Transverse colon (tissue), 4 donors: ENCODE data around the gene HACL1. TPM values are rescaled to one million over a fixed set of nuclear protein-coding genes. Genes with fewer than 3 reads are reported as not detected.

Experiments used
- DNase-seq: peaks from one replicate; pipeline ENCODE4 v3.0.0-alpha.2; 2019
- H3K27ac ChIP-seq, 4 donors: fragments of 200-600 bp; sonication (generic); 2 replicates each; pipeline ENCODE4 v1.5.1; 2016 to 2018; ENCODE audit warnings: inconsistent platforms in 4 of 4
- H3K27me3 ChIP-seq: fragments of 200-600 bp; sonication (generic); 2 replicates; pipeline ENCODE4 v1.5.1; 2017; ENCODE audit warnings: inconsistent platforms
- H3K36me3 ChIP-seq, 4 donors: fragments of 200-600 bp; sonication (generic); 2 replicates each; pipeline ENCODE4 v1.5.1; 2017 to 2019; ENCODE audit warnings: inconsistent platforms in 4 of 4
- H3K4me1 ChIP-seq, 4 donors: fragments of 200-600 bp; sonication (generic); 2 replicates each; pipeline ENCODE4 v1.5.1; 2017 to 2020; ENCODE audit warnings: inconsistent platforms in 4 of 4
- H3K4me3 ChIP-seq, 4 donors: fragments of 200-600 bp; sonication (generic); 1 replicate in 1 of 4; 2 replicates in 3 of 4; pipeline versions ENCODE4 v1.5.1 to v1.6.1; 2017 to 2019; ENCODE audit warnings: inconsistent platforms in 4 of 4
- H3K9me3 ChIP-seq, 2 donors: fragments of 200-600 bp; sonication (generic); 2 replicates each; pipeline ENCODE4 v1.5.1; 2017 to 2019; ENCODE audit warnings: inconsistent platforms in 2 of 2
- EP300 ChIP-seq: sonication (generic); formaldehyde crosslinking; IDR thresholded peaks from one replicate; pipeline ENCODE4 v1.6.1; 2017; ENCODE audit warnings: antibody characterized with exemption, low read depth
- POLR2A ChIP-seq: fragments of 450-650 bp; IDR thresholded peaks from one replicate; pipeline ENCODE4 v1.6.1; 2016; ENCODE audit warnings: antibody characterized with exemption, mild to moderate bottlenecking, moderate library complexity
- POLR2AphosphoS5 ChIP-seq, 3 donors: sonication (generic); formaldehyde crosslinking; IDR thresholded peaks; one replicate each; pipeline ENCODE4 v1.6.1; 2016; ENCODE audit warnings: antibody characterized with exemption in 3 of 3
- WGBS, 2 donors: methylation state at CpG; one replicate each; pipeline ENCODE4 v1.1.5; 2018; ENCODE audit warnings: low coverage in 1 of 2; 5-methylcytosine and 5-hydroxymethylcytosine counted together
- in situ Hi-C, 4 donors: fragments of 200-750 bp; cut with MboI; loops; one replicate each; pipeline versions ENCODE4 v1.15.0 to v1.15.1; 2017; ENCODE audit warnings: low sequenced_read_pairs in 3 of 4, low pct_ligation_motif_present in 1 of 4, low pct_unique_long_range_greater_than_20kb in 1 of 4
- intact Hi-C: fragments of 100-400 bp; cut with DNase I; formaldehyde crosslinking; loops from one replicate; pipeline ENCODE4 v1.15.1; 2023; ENCODE audit warnings: low total_unique reads
- total RNA-seq, 4 donors: library from RNA; depleted of rRNA; stranded (reverse); fragments of >200 nt; gene quantifications; one replicate each; pipeline ENCODE4 v1.1.0, GENCODE V29; 2016
- TF ChIP-seq, protein P1 (sequence below), 5 experiments: fragments of 200-600 bp in 3 of 5; fragments of 450-650 bp in 2 of 5; sonication (generic) in 3 of 5; IDR thresholded peaks; 1 replicate in 2 of 5; 2 replicates in 3 of 5; pipeline ENCODE4 v1.5.1; 2016 to 2017; ENCODE audit warnings: antibody characterized with exemption in 5 of 5, inconsistent platforms in 3 of 5, mild to moderate bottlenecking in 2 of 5, moderate library complexity in 1 of 5

Gene HACL1
- total RNA-seq, 4 donors from 2014 or later, result 7.5 to 21.3 (median 17.1) TPM

DNA sequence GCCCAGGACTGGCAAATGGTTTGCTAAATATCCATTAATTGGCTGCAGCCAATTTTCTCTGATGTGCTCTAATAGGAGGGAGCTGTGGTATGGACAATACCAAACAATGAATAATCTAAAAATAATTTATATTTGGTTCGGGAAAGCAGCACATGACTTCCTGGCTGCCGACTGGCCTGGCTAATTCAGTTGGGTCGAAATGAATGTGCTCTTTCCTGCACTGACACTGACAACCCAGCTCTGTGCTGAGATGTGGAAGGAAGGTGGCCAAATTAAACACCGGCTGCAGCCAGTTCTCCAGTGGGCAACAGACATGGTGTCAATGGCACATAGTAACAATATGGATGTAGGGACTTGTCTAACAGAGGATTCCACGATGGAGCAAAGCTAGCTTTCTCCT lies 58.8 kb downstream of the HACL1 start:
- intact Hi-C loops, result no loop called here
- no peak for TF ChIP-seq POLR2AphosphoS5 (IDR thresholded peaks at IDR 0.05)
- Histone ChIP-seq H3K27me3 (no peaks in the 10 kb centered on the region), H3K36me3 (no peaks in the 10 kb centered on the region), H3K4me1 (no peaks in the 10 kb centered on the region), H3K9me3 (no peaks in the 10 kb centered on the region), H3K27ac (no peak overlapping the region), H3K4me3 (no peak overlapping the region)
- WGBS, 2 donors, result 54 to 73% methylated on average over 3 to 5 of the region's 5 CpGs
- in situ Hi-C loops, result no loop called here
- DNase-seq, result no peak

DNA sequence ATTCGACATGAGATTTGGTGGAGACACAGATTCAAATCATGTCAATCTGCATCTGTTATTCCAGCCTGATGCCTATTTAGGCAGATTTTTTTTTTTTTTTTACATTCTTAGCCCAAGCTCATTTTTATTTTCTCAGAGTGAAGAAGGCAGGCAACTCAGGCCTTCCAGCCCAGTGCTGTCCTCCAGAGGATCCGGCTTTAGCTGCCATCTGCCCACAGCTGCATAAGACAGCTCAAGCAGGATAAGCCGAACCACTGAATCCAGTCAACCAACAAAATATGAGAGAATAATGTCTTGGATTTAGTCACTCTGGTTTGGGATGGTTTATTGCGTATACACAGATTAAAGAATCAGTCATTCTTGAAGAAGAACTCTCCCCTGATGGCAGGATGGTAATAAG lies 60.0 kb downstream of the HACL1 start:
- no peak for DNase-seq
- intact Hi-C loops, result no loop called here

DNA sequence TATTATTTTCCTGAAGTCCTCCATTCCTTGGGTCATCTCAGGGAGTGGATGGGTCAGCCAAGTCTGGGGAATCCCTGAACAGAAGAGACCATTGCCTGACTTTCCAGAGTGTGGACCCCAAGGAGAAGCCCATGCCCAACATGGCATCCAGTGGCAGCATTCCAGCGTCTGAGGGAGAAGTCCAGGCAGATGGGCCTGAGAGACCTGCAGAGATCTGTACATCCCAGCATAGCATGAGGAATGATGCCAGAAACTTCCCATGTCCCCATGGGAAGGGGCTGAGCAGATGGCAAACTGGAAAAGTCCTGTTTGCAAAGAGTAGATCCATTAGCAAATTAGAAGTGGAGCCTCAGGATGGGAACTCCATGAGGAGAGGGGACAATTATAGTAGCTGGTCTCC lies 62.3 kb downstream of the HACL1 start:
- in situ Hi-C loops (no loop called here), intact Hi-C loops (no loop called here)
- no peak overlapping the region for H3K4me3 ChIP-seq
- H3K36me3 ChIP-seq, result no peaks in the 10 kb centered on the region
- DNase-seq, result no peak
- no peak overlapping the region for H3K27ac ChIP-seq
- TF ChIP-seq EP300, result no peak
- TF ChIP-seq POLR2A, result no peak
- TF ChIP-seq, protein P1, sequence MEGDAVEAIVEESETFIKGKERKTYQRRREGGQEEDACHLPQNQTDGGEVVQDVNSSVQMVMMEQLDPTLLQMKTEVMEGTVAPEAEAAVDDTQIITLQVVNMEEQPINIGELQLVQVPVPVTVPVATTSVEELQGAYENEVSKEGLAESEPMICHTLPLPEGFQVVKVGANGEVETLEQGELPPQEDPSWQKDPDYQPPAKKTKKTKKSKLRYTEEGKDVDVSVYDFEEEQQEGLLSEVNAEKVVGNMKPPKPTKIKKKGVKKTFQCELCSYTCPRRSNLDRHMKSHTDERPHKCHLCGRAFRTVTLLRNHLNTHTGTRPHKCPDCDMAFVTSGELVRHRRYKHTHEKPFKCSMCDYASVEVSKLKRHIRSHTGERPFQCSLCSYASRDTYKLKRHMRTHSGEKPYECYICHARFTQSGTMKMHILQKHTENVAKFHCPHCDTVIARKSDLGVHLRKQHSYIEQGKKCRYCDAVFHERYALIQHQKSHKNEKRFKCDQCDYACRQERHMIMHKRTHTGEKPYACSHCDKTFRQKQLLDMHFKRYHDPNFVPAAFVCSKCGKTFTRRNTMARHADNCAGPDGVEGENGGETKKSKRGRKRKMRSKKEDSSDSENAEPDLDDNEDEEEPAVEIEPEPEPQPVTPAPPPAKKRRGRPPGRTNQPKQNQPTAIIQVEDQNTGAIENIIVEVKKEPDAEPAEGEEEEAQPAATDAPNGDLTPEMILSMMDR (IDR thresholded peaks at IDR 0.05), result no peak
- no peak for TF ChIP-seq POLR2AphosphoS5 (IDR thresholded peaks at IDR 0.05)
- 92% methylated on average over 1 of the region's 1 CpG; no CpG with 5 or more reads in 1 of the 2 donors for WGBS, 2 donors
- no peaks in the 10 kb centered on the region for H3K9me3 ChIP-seq
- H3K27me3 ChIP-seq, result no peaks in the 10 kb centered on the region
- no peaks in the 10 kb centered on the region for H3K4me1 ChIP-seq

More for the DNA sequence above, 60.0 kb downstream of the HACL1 start:
- Histone ChIP-seq H3K9me3 (no peaks in the 10 kb centered on the region), H3K27ac (no peak overlapping the region), H3K27me3 (no peaks in the 10 kb centered on the region), H3K4me3 (no peak overlapping the region), H3K4me1 (no peaks in the 10 kb centered on the region), H3K36me3 (no peaks in the 10 kb centered on the region)
- WGBS, 2 donors, result 90 to 92% methylated on average over 2 to 4 of the region's 4 CpGs
- TF ChIP-seq, protein P1 (IDR thresholded peaks at IDR 0.05), result no peak
- TF ChIP-seq POLR2AphosphoS5 (IDR thresholded peaks at IDR 0.05) (no peak), EP300 (no peak), POLR2A (no peak)
- in situ Hi-C loops, result no loop called here

DNA sequence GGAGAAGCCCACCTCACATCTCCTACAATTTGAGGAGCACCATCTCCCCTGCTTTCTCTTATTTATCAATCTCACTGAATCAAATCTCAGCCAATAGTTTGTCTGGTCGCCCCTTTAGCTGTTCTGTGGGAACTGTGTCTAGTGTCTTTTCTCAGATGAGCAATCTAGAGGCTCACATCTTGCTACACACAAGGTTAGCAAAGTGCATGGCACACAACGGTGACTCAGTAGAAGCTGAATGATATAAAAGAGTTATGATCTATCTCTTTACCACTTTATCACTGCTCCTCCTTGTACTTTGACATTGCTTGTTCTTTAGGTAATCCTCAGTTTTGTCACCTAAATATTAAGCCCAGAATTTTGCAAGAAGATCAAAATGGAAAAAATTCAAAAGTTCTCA lies 63.0 kb downstream of the HACL1 start:
- H3K27ac ChIP-seq, result no peak overlapping the region
- no peaks in the 10 kb centered on the region for H3K4me1 ChIP-seq
- no peak overlapping the region for H3K4me3 ChIP-seq
- 86 to 100% methylated on average over 1 to 2 of the region's 2 CpGs for WGBS, 2 donors
- H3K27me3 ChIP-seq, result no peaks in the 10 kb centered on the region
- H3K9me3 ChIP-seq, result no peaks in the 10 kb centered on the region
- intact Hi-C loops, result no loop called here
- no peak for DNase-seq
- TF ChIP-seq, protein P1 (IDR thresholded peaks at IDR 0.05), result no peak
- TF ChIP-seq POLR2AphosphoS5 (IDR thresholded peaks at IDR 0.05) (no peak), POLR2A (no peak), EP300 (no peak)
- no peaks in the 10 kb centered on the region for H3K36me3 ChIP-seq
- in situ Hi-C loops, result no loop called here

DNA sequence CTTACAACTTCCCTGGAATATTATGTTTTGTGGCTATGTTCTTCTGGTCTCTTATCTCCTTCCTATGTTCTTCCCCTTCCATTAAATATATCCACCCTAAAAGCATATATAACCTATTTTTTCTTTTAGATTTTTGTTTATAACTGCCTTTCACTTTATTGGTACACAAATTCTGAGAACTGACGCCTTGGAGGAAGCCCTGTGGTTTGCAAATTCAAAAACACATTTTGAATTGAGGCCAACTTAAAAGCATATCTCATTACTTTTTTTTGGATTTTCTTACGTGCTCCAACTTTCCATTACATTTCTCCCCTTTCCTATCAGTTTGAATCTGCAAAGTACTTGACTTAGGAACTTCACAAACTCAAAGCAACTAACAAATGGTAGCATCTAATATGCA lies 64.5 kb downstream of the HACL1 start:
- H3K27me3 ChIP-seq, result no peaks in the 10 kb centered on the region
- no peak for DNase-seq

More for the DNA sequence above, 64.5 kb downstream of the HACL1 start:
- no peaks in the 10 kb centered on the region for H3K36me3 ChIP-seq
- in situ Hi-C loops (no loop called here), intact Hi-C loops (no loop called here)
- H3K27ac ChIP-seq, result no peak overlapping the region
- TF ChIP-seq POLR2A (no peak), EP300 (no peak), POLR2AphosphoS5 (IDR thresholded peaks at IDR 0.05) (no peak)
- TF ChIP-seq, protein P1 (IDR thresholded peaks at IDR 0.05), result no peak
- no peaks in the 10 kb centered on the region for H3K9me3 ChIP-seq
- H3K4me1 ChIP-seq, result no peaks in the 10 kb centered on the region
- H3K4me3 ChIP-seq, result no peak overlapping the region
- 61 to 68% methylated on average over 2 of the region's 2 CpGs for WGBS, 2 donors
